ENCODE results near the gene PRPF6. TPM values are rescaled to one million over a fixed set of nuclear protein-coding genes. Genes with fewer than 3 reads are reported as not detected.

Gene PRPF6
- polyA plus RNA-seq, 2 of the 4 experiments (the other 2 are of a cell fraction), result 42.8 to 47.2 TPM

GRCh38 chr20:63939061-63939935 lies 41.6 kb upstream of the PRPF6 start:
- FAIRE-seq, result no peak
- no peak for DNase-seq (ENCODE audit: low read depth in 1 of 2, low spot score in 1 of 2)
- ChIA-PET POLR2A (interaction anchor here (1.2 kb wide), 1 partner anchor 18 kb away, joined by 3 read pairs; no protein-coding TSS in a partner anchor), CTCF (interaction anchor here (0.5 kb wide), 1 partner anchor 33 kb away, joined by 3 read pairs; no protein-coding TSS in a partner anchor)
- Histone ChIP-seq H3K4me2 (no peak overlapping the region), H3K27ac (no peak overlapping the region), H3K4me1 (peaks cover 5% of the 10 kb centered on the region; the same call in 1 of the 3 replicates), H3K9me3 (no peaks in the 10 kb centered on the region), H3K4me3 (no peak overlapping the region)
- 94% methylated on average over 22 of the region's 33 CpGs for WGBS (ENCODE audit: missing lambda C conversion rate)
- TF ChIP-seq BCL3 (IDR thresholded peaks at IDR 0.05), result no peak
- TF ChIP-seq HOXA7 (CRISPR knock-in tag; IDR thresholded peaks at IDR 0.05), result no peak
- TF ChIP-seq HOXB5 (CRISPR knock-in tag; IDR thresholded peaks at IDR 0.05), result no peak
- TF ChIP-seq, protein P1, sequence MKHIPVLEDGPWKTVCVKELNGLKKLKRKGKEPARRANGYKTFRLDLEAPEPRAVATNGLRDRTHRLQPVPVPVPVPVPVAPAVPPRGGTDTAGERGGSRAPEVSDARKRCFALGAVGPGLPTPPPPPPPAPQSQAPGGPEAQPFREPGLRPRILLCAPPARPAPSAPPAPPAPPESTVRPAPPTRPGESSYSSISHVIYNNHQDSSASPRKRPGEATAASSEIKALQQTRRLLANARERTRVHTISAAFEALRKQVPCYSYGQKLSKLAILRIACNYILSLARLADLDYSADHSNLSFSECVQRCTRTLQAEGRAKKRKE (CRISPR knock-in tag; IDR thresholded peaks at IDR 0.05; ENCODE audit: low read depth), result no peak
- no peak for TF ChIP-seq KDM5A (IDR thresholded peaks at IDR 0.05)
- TF ChIP-seq, protein P2, sequence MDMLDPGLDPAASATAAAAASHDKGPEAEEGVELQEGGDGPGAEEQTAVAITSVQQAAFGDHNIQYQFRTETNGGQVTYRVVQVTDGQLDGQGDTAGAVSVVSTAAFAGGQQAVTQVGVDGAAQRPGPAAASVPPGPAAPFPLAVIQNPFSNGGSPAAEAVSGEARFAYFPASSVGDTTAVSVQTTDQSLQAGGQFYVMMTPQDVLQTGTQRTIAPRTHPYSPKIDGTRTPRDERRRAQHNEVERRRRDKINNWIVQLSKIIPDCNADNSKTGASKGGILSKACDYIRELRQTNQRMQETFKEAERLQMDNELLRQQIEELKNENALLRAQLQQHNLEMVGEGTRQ (IDR thresholded peaks at IDR 0.05), result no peak
- TF ChIP-seq MAZ (IDR thresholded peaks at IDR 0.05; ENCODE audit: borderline replicate concordance, low read depth, low read length), result no peak
- ATAC-seq, result peak in 1 of 2 experiments; percentile 31; a peak in 3 of 6 replicates

- Histone ChIP-seq H3K9me3 (no peaks in the 10 kb centered on the region), H3K4me1 (peaks cover 5% of the 10 kb centered on the region; the same call in 1 of the 3 replicates), H3K4me2 (no peak overlapping the region), H3K4me3 (no peak overlapping the region), H3K27ac (no peak overlapping the region)
- 94% methylated on average over 23 of the region's 23 CpGs for WGBS (ENCODE audit: missing lambda C conversion rate)
- ChIA-PET POLR2A (interaction anchor here (1.2 kb wide), 1 partner anchor 17 kb away, joined by 3 read pairs; no protein-coding TSS in a partner anchor), CTCF (interaction anchor here (0.5 kb wide), 1 partner anchor 32 kb away, joined by 3 read pairs; no protein-coding TSS in a partner anchor)
- DNase-seq (ENCODE audit: low read depth in 1 of 2, low spot score in 1 of 2) (no peak), FAIRE-seq (no peak), ATAC-seq (no peak)
- TF ChIP-seq, protein P3, sequence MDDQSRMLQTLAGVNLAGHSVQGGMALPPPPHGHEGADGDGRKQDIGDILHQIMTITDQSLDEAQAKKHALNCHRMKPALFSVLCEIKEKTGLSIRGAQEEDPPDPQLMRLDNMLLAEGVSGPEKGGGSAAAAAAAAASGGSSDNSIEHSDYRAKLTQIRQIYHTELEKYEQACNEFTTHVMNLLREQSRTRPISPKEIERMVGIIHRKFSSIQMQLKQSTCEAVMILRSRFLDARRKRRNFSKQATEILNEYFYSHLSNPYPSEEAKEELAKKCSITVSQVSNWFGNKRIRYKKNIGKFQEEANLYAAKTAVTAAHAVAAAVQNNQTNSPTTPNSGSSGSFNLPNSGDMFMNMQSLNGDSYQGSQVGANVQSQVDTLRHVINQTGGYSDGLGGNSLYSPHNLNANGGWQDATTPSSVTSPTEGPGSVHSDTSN (IDR thresholded peaks at IDR 0.05), result no peak
- TF ChIP-seq KDM5A (IDR thresholded peaks at IDR 0.05) (no peak), FOSL2 (IDR thresholded peaks at IDR 0.05) (no peak), FOSL2 (CRISPR knock-in tag; IDR thresholded peaks at IDR 0.05) (no peak), JUNB (IDR thresholded peaks at IDR 0.05) (no peak), RARB (CRISPR knock-in tag; IDR thresholded peaks at IDR 0.05) (no peak), RCOR1 (IDR thresholded peaks at IDR 0.05; ENCODE audit: low read depth, low read length) (no peak), NFE2L2 (conservative IDR thresholded peaks at IDR 0.05; ENCODE audit: low read length) (no peak), KDM1A (IDR thresholded peaks at IDR 0.05; ENCODE audit: low read depth) (no peak), EP300 (IDR thresholded peaks at IDR 0.05) (no peak), POLR2A (IDR thresholded peaks at IDR 0.05; ENCODE audit: low read length) (no peak), CBX8 (IDR thresholded peaks at IDR 0.05) (no peak), MAFK (IDR thresholded peaks at IDR 0.05; ENCODE audit: partially characterized antibody) (no peak), SREBF2 (IDR thresholded peaks at IDR 0.05) (no peak), TFCP2L1 (CRISPR knock-in tag; IDR thresholded peaks at IDR 0.05) (no peak), CEBPB (IDR thresholded peaks at IDR 0.05) (no peak), RFX5 (IDR thresholded peaks at IDR 0.05) (no peak), NPAS2 (CRISPR knock-in tag; IDR thresholded peaks at IDR 0.05; ENCODE audit: borderline replicate concordance) (no peak)
Observed at GRCh38 chr20:63940071-63940471, 40.9 kb upstream of the PRPF6 start.
